Keratinocyte (primary cell): ENCODE data around the gene KRTAP2-3.

Source experiments
- CTCF ChIP-seq, 3 experiments: IDR thresholded peaks in 1 of 3; conservative IDR thresholded peaks in 1 of 3; optimal IDR thresholded peaks in 1 of 3; 2 replicates in 2 of 3; 3 replicates in 1 of 3; pipeline versions ENCODE3 to v1.5.1; 2011; ENCODE audit warnings: low read length in 3 of 3, mild to moderate bottlenecking in 3 of 3, moderate library complexity in 2 of 3, control low read depth in 1 of 3, inconsistent platforms in 1 of 3; ENCODE audit not compliant: insufficient read depth in 2 of 3; ENCODE audit errors: extremely low read depth in 1 of 3
- EZH2 ChIP-seq: IDR thresholded peaks from one replicate; pipeline ENCODE4 v1.6.1; 2012; ENCODE audit warnings: inconsistent platforms, mild to moderate bottlenecking, low read length, moderate library complexity

DNA sequence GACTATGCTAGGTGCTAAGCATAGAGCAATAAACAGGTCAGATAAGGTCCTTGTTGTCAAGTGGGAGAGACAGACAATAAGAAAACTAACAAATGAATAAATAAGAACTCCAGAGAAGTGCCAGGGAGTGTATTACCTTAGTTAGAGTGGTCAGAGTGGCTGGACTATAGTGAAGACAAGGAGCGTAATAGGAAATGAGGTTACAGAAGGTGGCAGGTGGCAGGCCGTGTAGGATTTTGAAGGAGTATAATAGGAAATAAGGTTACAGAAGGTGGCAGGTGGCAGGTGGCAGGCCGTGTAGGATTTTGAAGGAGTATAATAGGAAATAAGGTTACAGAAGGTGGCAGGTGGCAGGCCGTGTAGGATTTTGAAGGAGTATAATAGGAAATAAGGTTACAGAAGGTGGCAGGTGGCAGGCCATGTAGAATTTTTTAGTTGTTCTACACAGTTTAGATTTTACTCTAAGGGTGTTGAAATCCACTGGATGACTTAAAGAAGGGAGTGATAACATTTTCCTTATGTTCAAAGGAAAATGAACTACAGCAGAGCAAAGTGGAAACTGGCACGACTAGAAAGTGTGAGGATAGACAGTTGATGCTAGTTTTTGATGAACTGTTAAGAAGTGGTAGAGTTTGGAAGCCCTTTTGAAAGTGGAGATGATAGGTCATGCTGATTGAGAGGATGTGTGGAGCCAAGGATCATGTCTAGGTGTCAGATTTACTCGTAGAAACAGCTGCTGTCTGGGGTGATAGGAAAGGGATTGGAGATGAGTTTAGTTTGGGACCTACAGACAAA is 47.4 kb downstream of the KRTAP2-3 start:
- TF ChIP-seq EZH2 (no peak), CTCF (optimal IDR thresholded peaks at IDR 0.05 in 1 of 3, IDR thresholded peaks at IDR 0.05 in 1 of 3, conservative IDR thresholded peaks at IDR 0.05 in 1 of 3; ENCODE audit: extremely low read depth in 1 of 3, insufficient read depth in 2 of 3, low read length in 3 of 3) (no peak)
